CD4-positive, alpha-beta T cell (primary cell): ENCODE results near the gene TUBGCP6. TPM values are rescaled to one million over a fixed set of nuclear protein-coding genes. Genes with fewer than 3 reads are reported as not detected.

Source experiments
- ATAC-seq: fragments of 200-7000 bp; cut with Tn5 transposase; one replicate; pipeline ENCODE4 v1.10.0; 2022; ENCODE audit warnings: mild to moderate bottlenecking; ENCODE audit not compliant: poor library complexity
- CTCF ChIA-PET: fragments of 350-600 bp; sonication (Branson Sonifier 250); formaldehyde crosslinking; loops from one replicate; lab custom pipeline; 2021; ENCODE audit warnings: antibody characterized with exemption, inconsistent platforms; lab: Charles Lee
- POLR2A ChIA-PET: fragments of 350-600 bp; sonication (Branson Sonifier 250); formaldehyde crosslinking; loops from one replicate; lab custom pipeline; 2021; ENCODE audit warnings: antibody characterized with exemption, inconsistent platforms; lab: Charles Lee
- DNase-seq, 14 experiments: peaks; one replicate each; pipeline ENCODE4 v3.0.0-alpha.2; 2013 to 2020; ENCODE audit warnings: mixed read lengths in 2 of 14
- H3K27ac ChIP-seq, 2 donors: one replicate each; pipeline versions ENCODE4 v1.5.1 to v1.7.0; 2013; ENCODE audit warnings: low read length in 2 of 2, low read depth in 1 of 2, mild to moderate bottlenecking in 1 of 2
- H3K27me3 ChIP-seq, 2 experiments: 1 replicate in 1 of 2; 2 replicates in 1 of 2; pipeline versions ENCODE4 v1.6.1 to v1.7.0; 2013; ENCODE audit warnings: low read length in 2 of 2, control low read depth in 1 of 2, mild to moderate bottlenecking in 1 of 2, moderate library complexity in 1 of 2; ENCODE audit not compliant: insufficient read depth in 2 of 2, control insufficient read depth in 1 of 2
- H3K36me3 ChIP-seq: one replicate; pipeline ENCODE4 v1.6.1; 2013; ENCODE audit warnings: low read length, control low read depth; ENCODE audit not compliant: insufficient read depth
- H3K4me1 ChIP-seq: one replicate; pipeline ENCODE4 v1.6.1; 2013; ENCODE audit warnings: low read length, control low read depth; ENCODE audit not compliant: insufficient read depth
- H3K4me3 ChIP-seq: one replicate; pipeline ENCODE4 v1.5.1; 2013; ENCODE audit warnings: mild to moderate bottlenecking, low read length, moderate library complexity
- H3K9me3 ChIP-seq, 2 experiments: 1 replicate in 1 of 2; 2 replicates in 1 of 2; pipeline versions ENCODE4 v1.6.1 to v1.7.0; 2013; ENCODE audit warnings: low read length in 2 of 2, mild to moderate bottlenecking in 2 of 2, control low read depth in 1 of 2, moderate library complexity in 1 of 2; ENCODE audit not compliant: control insufficient read depth in 1 of 2, insufficient read depth in 1 of 2
- H3K27ac Mint-ChIP-seq: one replicate; pipeline ENCODE4 v1.8.0; 2020; ENCODE audit warnings: mixed read lengths
- H3K27me3 Mint-ChIP-seq: one replicate; pipeline ENCODE4 v1.8.0; 2021; ENCODE audit warnings: mixed read lengths
- H3K36me3 Mint-ChIP-seq: one replicate; pipeline ENCODE4 v1.8.0; 2021; ENCODE audit warnings: low read depth, mixed read lengths
- H3K4me1 Mint-ChIP-seq: one replicate; pipeline ENCODE4 v1.8.0; 2021; ENCODE audit warnings: low read depth, mixed read lengths
- H3K4me3 Mint-ChIP-seq: one replicate; pipeline ENCODE4 v1.8.0; 2020; ENCODE audit warnings: mild to moderate bottlenecking, mixed read lengths
- H3K9me3 Mint-ChIP-seq: one replicate; pipeline ENCODE4 v1.8.0; 2020; ENCODE audit warnings: mixed read lengths
- intact Hi-C, 2 experiments: fragments of 100-400 bp; cut with DNase I in 1 of 2; cut with micrococcal nuclease in 1 of 2; formaldehyde crosslinking; loops; one replicate each; pipeline versions ENCODE4 v1.15.1 to v1.9.0; 2023 to 2025; cut with DNase I, micrococcal nuclease
- total RNA-seq, 174 experiments: library from RNA in 2 of 174; stranded (reverse) in 2 of 174; gene quantifications; one replicate each; pipeline ENCODE4 v1.2.3 and lab custom pipeline; 2021 to 2026
- TF ChIP-seq, protein P1 (sequence below): fragments of 200-600 bp; IDR thresholded peaks from one replicate; pipeline ENCODE4 v1.8.0; 2022; ENCODE audit warnings: antibody characterized with exemption, mild to moderate bottlenecking

Gene TUBGCP6
- total RNA-seq, 2 experiments from 2014 or later, result 124 to 126 TPM

DNA sequence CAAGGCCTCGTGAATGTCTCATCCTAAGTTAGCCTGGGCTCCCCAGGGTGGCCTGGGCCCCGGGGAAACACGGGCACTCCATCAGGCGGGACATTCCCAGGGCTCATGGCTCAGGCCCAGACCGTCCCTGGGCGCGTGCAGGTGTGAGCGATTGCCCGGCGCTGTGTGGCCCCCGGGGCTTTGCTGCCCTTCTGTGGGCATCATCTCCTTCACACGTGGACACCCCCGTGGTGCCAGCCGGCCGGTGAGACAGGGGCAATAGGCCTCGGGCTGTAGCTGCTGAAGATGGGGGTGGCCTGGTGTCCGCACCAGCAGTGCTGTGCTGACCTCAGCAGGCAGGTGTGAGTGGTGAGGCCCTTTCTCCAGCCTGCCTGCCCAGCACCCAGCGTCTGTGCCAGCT, 48.6 kb downstream of the TUBGCP6 start:
- Histone ChIP-seq H3K9me3 (no peaks in the 10 kb centered on the region), H3K4me1 (peaks cover 50% of the 10 kb centered on the region), H3K27me3 (no peaks in the 10 kb centered on the region), H3K36me3 (peaks cover 50% of the 10 kb centered on the region), H3K27ac (no peak overlapping the region), H3K4me3 (no peak overlapping the region)
- H3K36me3 Mint-ChIP-seq, result peaks cover 42% of the 10 kb centered on the region
- ChIA-PET CTCF (no interaction called here), POLR2A (no interaction called here)
- TF ChIP-seq, protein P1, sequence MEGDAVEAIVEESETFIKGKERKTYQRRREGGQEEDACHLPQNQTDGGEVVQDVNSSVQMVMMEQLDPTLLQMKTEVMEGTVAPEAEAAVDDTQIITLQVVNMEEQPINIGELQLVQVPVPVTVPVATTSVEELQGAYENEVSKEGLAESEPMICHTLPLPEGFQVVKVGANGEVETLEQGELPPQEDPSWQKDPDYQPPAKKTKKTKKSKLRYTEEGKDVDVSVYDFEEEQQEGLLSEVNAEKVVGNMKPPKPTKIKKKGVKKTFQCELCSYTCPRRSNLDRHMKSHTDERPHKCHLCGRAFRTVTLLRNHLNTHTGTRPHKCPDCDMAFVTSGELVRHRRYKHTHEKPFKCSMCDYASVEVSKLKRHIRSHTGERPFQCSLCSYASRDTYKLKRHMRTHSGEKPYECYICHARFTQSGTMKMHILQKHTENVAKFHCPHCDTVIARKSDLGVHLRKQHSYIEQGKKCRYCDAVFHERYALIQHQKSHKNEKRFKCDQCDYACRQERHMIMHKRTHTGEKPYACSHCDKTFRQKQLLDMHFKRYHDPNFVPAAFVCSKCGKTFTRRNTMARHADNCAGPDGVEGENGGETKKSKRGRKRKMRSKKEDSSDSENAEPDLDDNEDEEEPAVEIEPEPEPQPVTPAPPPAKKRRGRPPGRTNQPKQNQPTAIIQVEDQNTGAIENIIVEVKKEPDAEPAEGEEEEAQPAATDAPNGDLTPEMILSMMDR, result no peak
- no peaks in the 10 kb centered on the region for H3K9me3 Mint-ChIP-seq
- DNase-seq, result no peak
- H3K27me3 Mint-ChIP-seq, result no peaks in the 10 kb centered on the region
- no peak for ATAC-seq
- intact Hi-C loops, result loop anchor here in 1 of 2 experiments (10.0 kb wide), 1 partner anchor 261 kb away; no protein-coding TSS in a partner anchor
- peak overlapping the region; percentile 66 for H3K4me3 Mint-ChIP-seq
- H3K27ac Mint-ChIP-seq, result no peak overlapping the region
- H3K4me1 Mint-ChIP-seq, result peaks cover 17% of the 10 kb centered on the region

DNA sequence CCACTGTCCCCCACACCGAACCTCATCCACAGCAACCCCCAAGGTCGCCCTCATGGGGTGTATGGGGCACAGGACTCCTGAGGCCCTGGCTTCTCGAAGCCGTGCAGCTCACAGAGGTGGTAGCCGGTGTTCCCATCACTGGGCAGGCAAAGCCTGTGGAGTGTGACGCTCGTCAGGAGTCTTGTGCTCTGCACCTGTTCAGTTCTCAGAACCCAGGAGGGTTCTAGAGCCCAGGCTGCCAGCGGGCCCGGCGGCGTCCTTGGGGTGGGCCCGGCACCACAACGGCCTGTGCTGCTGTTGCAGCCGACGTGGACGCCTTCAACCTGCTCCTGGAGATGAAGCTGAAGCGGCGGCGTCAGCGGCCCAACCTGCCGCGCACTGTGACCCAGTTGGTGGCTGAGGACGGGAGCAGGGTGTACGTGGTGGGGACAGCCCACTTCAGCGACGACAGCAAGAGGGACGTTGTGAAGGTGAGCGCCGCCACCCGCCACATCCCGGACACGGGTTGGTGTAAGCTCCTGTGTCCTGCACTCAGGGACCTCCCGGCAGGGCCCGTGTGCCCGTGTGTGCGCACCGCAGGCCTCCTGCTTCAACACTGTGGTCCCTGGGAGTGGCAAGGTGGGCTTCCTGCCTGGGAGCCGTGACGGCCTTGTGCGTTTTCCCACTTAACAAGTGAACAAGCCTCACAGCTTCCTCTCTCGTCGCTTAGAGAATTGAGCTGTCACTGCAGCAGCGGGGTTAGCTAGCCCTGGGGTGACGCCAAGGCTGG, 50.6 kb downstream of the TUBGCP6 start:
- H3K27me3 Mint-ChIP-seq, result no peaks in the 10 kb centered on the region
- Histone ChIP-seq H3K4me3 (no peak overlapping the region), H3K9me3 (no peaks in the 10 kb centered on the region), H3K36me3 (peaks cover 48% of the 10 kb centered on the region), H3K4me1 (peaks cover 59% of the 10 kb centered on the region), H3K27ac (peak overlapping the region in 1 of 2 donors; percentile 99), H3K27me3 (no peaks in the 10 kb centered on the region)
- intact Hi-C loops, result loop anchor here (5.0 to 10.0 kb wide), 2 partner anchors 257 to 259 kb away; no protein-coding TSS in a partner anchor
- H3K4me3 Mint-ChIP-seq, result no peak overlapping the region
- no peak for DNase-seq
- POLR2A ChIA-PET, result no interaction called here
- H3K27ac Mint-ChIP-seq, result peak overlapping the region; percentile 65
- H3K4me1 Mint-ChIP-seq, result peaks cover 28% of the 10 kb centered on the region
- no peaks in the 10 kb centered on the region for H3K9me3 Mint-ChIP-seq
- ATAC-seq, result no peak
- TF ChIP-seq, protein P1, result no peak
- peaks cover 42% of the 10 kb centered on the region for H3K36me3 Mint-ChIP-seq
- CTCF ChIA-PET, result interaction anchor here (1.1 kb wide), 1 partner anchor 47 kb away, joined by 3 read pairs; no protein-coding TSS in a partner anchor

DNA sequence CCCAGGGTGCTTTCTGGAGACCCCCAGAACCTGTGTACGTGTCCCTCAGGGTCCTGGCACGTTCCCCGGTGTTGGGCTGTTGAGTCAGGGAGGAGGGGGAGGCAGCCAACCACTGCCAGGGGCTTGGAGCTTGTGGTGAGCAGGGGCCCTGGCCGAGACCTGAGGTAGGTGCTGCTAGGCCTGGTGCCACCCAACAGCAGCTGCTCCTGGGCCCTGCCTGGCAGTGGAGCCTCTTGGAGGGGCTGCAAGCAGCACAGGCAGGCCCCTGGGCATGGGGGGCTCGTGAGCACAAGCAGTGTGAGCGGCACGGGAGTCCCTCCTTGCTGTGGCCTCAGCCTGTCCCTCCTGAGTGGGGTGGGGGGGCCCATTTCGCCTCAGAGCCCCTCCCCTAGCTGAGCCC, 51.2 kb downstream of the TUBGCP6 start:
- Mint-ChIP-seq H3K4me1 (peaks cover 29% of the 10 kb centered on the region), H3K4me3 (peak overlapping the region; percentile 75), H3K27me3 (no peaks in the 10 kb centered on the region), H3K9me3 (no peaks in the 10 kb centered on the region), H3K36me3 (peaks cover 40% of the 10 kb centered on the region), H3K27ac (no peak overlapping the region)
- no peak for DNase-seq
- Histone ChIP-seq H3K27me3 (no peaks in the 10 kb centered on the region), H3K36me3 (peaks cover 47% of the 10 kb centered on the region), H3K4me3 (no peak overlapping the region), H3K9me3 (no peaks in the 10 kb centered on the region), H3K27ac (peak overlapping the region; percentile 52 to 99), H3K4me1 (peaks cover 62% of the 10 kb centered on the region)
- no peak for ATAC-seq
- TF ChIP-seq, protein P1, result no peak
- ChIA-PET POLR2A (no interaction called here), CTCF (interaction anchor here (0.6 kb wide), 1 partner anchor 302 kb away, joined by 4 read pairs; no protein-coding TSS in a partner anchor)
- intact Hi-C loops, result loop anchor here (5.0 to 10.0 kb wide), 2 partner anchors 256 to 259 kb away; no protein-coding TSS in a partner anchor
